Fibroblast of mammary gland (primary cell): ENCODE results near the gene NISCH.

Experiments
- DNase-seq: peaks from one replicate; pipeline ENCODE4 v3.0.0-alpha.2; 2010; ENCODE audit warnings: low read depth
- H3K4me3 ChIP-seq: 2 replicates; pipeline ENCODE4 v1.5.1; 2011; ENCODE audit warnings: low read depth, mild to moderate bottlenecking, low read length, moderate library complexity; ENCODE audit not compliant: control insufficient read depth
- CTCF ChIP-seq: conservative IDR thresholded peaks from 2 replicates; pipeline ENCODE4 v1.5.1; 2011; ENCODE audit warnings: low read depth, low read length, inconsistent platforms; ENCODE audit not compliant: control insufficient read depth, insufficient read depth

NISCH gene

GRCh38 chr3:52420388-52420787, 35.0 kb upstream of the NISCH start:
- no peak for TF ChIP-seq CTCF
- no peak for DNase-seq
- no peak overlapping the region for H3K4me3 ChIP-seq

- no peak for DNase-seq
- TF ChIP-seq CTCF = no peak
- no peak overlapping the region for H3K4me3 ChIP-seq
Measured at GRCh38 chr3:52422669-52423068, 32.7 kb upstream of the NISCH start.

- DNase-seq = no peak
- no peak overlapping the region for H3K4me3 ChIP-seq
- no peak for TF ChIP-seq CTCF
Measured at GRCh38 chr3:52423173-52423572, 32.2 kb upstream of the NISCH start.

- TF ChIP-seq CTCF = peak; percentile 89
- H3K4me3 ChIP-seq = no peak overlapping the region
- DNase-seq = peak; percentile 84
Measured at GRCh38 chr3:52428151-52429005, 27.0 kb upstream of the NISCH start.

- no peak for DNase-seq
- no peak for TF ChIP-seq CTCF
- no peak overlapping the region for H3K4me3 ChIP-seq
Measured at GRCh38 chr3:52429031-52429430, 26.4 kb upstream of the NISCH start.

- DNase-seq = no peak
- no peak for TF ChIP-seq CTCF
- no peak overlapping the region for H3K4me3 ChIP-seq
Measured at GRCh38 chr3:52429779-52430415, 25.5 kb upstream of the NISCH start.
